ENCODE data around the gene THAP2. TPM values are rescaled to one million over a fixed set of nuclear protein-coding genes. Genes with fewer than 3 reads are reported as not detected.

Gene THAP2
- total RNA-seq = 2.8 and 3.1 TPM in 2 replicates

DNA sequence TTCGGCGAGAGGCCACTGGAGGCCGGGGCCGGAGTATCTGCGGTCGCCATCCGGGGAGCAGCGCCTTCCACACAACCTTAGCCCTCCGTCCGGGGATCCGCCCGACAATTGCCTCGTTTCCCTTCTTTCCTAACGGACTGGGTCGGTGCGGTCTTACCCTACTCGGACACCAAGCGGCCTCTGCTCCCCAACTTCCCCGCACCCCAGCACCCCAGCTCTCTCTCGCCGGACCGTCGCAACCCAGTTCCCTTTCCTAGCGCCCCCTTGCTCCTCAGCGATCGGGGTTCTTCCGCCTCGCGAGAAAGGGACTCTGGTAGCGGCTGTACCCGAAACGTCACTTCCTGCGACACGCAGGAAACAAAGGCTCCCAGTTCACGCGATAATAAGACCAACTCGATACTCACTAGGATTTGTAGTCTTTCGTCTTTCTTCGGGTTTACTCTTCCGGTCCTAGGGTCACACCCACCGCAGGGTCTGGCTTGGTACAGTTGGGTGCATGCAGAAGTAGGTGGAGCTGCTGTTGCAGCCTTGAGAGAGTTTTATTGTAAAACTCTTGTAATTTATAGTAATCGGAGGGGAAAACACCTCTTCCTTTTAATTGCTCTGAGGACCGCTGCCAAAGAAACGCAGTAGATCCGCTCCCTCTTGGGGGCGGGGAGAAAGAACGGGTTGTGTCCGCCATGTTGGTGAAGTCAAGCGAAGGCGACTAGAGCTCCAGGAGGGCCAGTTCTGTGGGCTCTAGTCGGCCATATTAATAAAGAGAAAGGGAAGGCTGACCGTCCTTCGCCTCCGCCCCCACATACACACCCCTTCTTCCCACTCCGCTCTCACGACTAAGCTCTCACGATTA lies at the start of gene THAP2, which contains the start of gene ZFC3H1:
Gene THAP2 (plus strand): TSS at position 741 of the 850 bp plus-strand sequence. CDS start 209 bp downstream, outside the sequence.
Gene ZFC3H1 (minus strand): TSS at position 288 of the 850 bp plus-strand sequence. CDS start 238 bp downstream, at position 50.

DNA sequence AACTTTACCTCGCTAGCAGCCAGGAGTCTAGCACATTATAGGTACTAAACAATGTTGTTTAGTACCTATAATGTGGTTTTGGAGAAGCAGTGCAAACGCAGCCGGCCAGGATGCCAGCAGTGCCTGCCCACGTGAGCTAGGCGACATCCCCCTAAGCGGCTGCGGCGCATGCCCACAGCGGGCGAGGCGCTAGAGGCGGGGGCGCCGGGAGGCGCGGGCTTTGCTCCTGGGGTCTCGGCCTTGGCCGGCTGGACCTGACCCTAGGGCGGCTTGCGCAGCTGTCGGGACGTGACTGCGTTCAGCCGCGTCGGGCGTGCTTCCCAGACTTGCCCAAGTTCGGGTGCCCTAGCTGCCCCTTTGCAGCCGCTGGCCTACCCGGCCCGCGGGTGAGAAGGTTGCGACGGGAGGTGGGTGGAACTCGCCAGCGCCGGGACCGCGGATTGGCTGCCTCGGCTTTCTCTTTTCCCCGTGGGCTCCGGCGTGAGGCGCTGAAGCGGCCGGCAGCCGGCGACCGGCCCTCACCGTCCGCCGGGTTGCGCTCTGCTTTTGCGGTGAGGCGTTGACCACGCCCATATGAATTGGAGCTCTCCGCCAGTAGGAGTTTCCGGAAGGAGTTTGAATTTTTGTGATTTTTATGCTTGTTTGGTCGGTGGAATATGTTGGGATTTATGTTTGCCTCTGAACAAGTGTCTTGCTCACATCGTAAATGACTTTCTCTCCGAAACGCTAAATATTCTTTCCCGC lies 22.0 kb downstream of the THAP2 start, which contains the start of gene TMEM19:
Gene TMEM19 (plus strand): TSS at position 169 of the 744 bp plus-strand sequence. CDS start 599 bp downstream, outside the sequence.

Small RNAs within 50 kb of the gene (small RNA-seq; reads per million reads assigned to genes)
- not detected for gene RF00560 (ENCODE audit: low replicate concordance)

Other genes with a start within 250 kb of the THAP2 start
- not detected in 2 replicates for gene LGR5, start 224.5 kb upstream of the THAP2 start, total RNA-seq
- 35.7 and 45.1 TPM in 2 replicates for gene ZFC3H1, start 453 bp upstream of the THAP2 start, total RNA-seq
- 8.3 and 38.9 TPM in 2 replicates for gene TMEM19, start 21.8 kb downstream of the THAP2 start, total RNA-seq
- 22.5 and 23.0 TPM in 2 replicates for gene RAB21, start 90.6 kb downstream of the THAP2 start, total RNA-seq
- gene TBC1D15, start 175.5 kb downstream of the THAP2 start, total RNA-seq = 15.2 and 34.6 TPM in 2 replicates